Non-pigmented ciliary epithelial cell (primary cell): ENCODE measurements around the gene LRRC10.
"Not testable (repeated sequence)": the region's sequence is repeated elsewhere in the genome, so short reads cannot be mapped to it uniquely, and the experiment has no call there.

Source experiments
- DNase-seq: peaks from one replicate; pipeline ENCODE4 v3.0.0-alpha.2; 2010; ENCODE audit warnings: low read depth

Gene LRRC10

GRCh38 chr12:69619050-69619449 lies 8.3 kb upstream of the LRRC10 start:
- no peak for DNase-seq

DNA sequence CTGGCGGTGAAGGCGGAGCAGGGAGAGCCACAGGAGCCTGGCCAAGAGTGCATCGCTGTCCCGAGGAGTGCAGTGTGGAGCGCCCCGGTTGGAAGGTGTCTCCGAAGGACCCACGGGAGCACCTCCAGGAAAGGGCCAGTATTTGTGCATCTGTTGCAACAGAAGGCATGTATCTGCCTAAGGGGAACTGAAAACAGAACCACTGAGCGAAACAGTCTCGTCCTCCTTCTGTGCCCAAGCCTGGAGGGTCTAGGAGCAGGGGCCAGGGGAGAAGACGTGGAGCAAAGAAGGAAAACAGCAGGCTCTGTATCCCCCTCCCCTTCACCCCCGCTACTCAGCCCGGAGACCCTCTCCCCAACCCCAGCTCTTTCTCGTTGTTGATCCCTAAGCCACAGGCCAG lies 5.3 kb upstream of the LRRC10 start:
- no peak for DNase-seq

GRCh38 chr12:69613351-69613750 lies 2.6 kb upstream of the LRRC10 start:
- DNase-seq: no peak

- DNase-seq: no peak
These were observed 581 bp downstream of the LRRC10 start for GRCh38 chr12:69610126-69610525.

DNA sequence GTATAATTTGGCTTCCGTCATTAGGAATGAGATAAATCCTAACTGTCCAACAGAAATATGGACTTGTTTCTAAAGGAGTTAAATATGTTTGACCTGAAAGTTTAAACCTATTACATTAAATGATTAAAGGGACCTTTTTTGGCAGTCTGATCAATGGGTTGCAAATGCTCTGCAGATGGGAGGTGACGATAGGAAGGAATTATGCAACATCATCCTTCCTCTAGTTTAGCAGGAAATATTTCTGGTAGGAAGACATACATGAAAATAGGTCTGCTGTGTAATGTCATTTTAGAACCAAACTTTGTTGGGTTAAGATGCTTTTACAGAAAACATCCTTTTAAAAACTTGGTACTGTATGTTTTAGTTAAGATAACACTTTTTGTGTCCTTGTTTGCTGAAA lies 2.6 kb downstream of the LRRC10 start:
- DNase-seq: no peak

GRCh38 chr12:69604275-69604674 lies 6.4 kb downstream of the LRRC10 start:
- DNase-seq: not testable (repeated sequence)

- DNase-seq: not testable (repeated sequence)
These were observed 7.2 kb downstream of the LRRC10 start for GRCh38 chr12:69603556-69603955.

DNA sequence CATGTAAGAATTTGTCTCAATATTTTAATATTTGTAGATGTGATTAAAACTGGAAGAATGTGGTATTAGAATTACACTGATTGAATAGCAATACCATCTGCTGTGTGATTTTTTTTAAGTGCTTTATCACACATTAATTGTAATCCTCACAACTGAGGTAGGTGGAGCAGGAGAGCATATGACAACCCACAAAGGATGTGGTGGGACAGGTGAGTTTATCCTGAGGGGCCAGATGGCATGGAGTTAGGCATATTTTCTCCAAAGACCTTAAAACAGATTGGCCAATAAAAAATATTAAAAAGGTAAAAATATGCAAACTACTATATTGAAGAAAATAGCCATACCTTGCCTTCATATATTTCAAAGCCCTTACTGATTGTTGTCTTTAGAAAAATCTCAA lies 7.8 kb downstream of the LRRC10 start:
- DNase-seq: no peak

DNA sequence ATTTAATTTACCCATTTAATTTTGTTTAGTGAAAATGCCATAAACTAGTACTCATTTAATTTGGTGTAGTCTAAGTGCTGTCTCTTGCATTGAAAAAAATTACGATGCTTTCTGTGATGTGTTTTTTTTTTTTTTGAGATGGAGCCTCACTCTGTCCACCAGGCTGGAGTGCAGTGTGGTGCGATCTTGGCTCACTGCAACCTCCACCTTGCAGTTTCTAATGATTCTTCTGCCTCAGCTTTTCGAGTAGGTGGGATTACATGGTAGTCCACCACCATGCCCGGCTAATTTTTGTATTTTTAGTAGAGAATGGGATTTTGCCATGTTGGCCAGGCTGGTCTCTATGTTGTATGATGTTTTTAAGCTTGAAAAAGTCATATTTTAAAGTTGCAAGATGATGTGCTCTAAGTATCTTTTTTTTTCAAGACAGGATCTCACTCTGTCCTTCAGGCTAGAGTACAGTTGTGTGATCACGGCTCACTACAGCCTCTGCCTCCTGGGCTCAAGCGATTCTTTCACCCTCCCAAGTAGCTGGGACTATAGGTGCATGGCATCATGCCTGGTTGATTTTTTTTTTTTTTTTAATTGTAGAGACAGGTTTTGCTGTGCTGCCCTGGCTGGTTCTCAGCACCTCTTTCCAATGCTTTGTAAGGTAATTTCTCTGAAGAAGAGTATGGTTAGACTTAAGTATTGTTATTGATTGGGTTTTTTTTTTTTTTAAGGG lies 8.6 kb downstream of the LRRC10 start:
- DNase-seq: no peak

GRCh38 chr12:69600804-69601203 lies 9.9 kb downstream of the LRRC10 start:
- DNase-seq: no peak

- DNase-seq: no peak
These were observed 12.4 kb downstream of the LRRC10 start for GRCh38 chr12:69598174-69598753.

GRCh38 chr12:69595689-69596088 lies 15.0 kb downstream of the LRRC10 start:
- DNase-seq: no peak

- DNase-seq: no peak
These were observed 21.6 kb downstream of the LRRC10 start for GRCh38 chr12:69589082-69589481.

- DNase-seq: no peak
These were observed 22.2 kb downstream of the LRRC10 start for GRCh38 chr12:69588527-69588926.

DNA sequence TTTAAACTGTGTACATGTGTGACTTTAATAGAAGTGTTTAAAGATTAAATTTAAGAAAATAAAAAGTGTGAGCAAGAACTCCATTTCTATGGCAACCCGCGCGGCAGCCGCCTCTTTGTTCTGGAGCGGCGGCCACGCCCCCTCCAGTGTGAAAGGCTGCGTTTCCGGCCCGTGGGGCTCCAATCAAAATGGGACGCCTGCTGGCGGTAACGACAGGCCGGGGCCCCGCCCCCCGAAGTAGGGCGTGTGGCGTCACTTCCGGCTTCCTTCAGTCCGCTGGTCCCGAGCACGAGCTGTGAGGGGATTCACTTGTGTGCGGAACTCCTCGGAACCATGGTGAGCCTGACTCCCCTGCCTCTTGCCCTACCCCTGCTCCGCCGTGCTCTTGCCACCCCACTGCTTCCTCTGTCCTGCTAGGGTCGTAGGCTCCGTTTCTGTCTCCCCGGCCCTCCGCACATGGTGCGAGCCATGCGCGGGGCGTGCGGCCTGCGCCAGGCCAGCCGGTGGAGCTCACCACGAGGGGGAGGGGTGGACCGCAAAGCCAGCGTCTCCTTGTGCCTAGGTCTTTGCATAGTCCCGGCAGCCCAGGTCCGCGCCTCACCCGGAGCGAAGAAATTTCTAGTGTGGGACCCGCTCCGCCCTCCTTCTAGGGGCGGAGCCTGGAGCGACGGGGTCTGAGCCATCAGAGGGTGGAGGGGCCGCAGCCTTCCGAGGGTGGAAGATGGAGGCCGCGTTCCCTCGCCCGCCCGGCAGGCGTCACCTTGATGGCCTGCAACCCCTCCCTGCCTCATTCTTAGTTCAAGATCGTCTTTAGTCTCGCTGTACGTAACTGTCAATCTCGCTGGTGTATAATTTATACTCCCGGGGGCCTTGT lies 25.3 kb downstream of the LRRC10 start, which contains the start of gene CCT2:
Gene CCT2, plus strand, starts transcription at position 271 of the 874 bp plus-strand sequence. Its CDS starts 63 bp downstream, at position 334.
- DNase-seq: peak; percentile 63

DNA sequence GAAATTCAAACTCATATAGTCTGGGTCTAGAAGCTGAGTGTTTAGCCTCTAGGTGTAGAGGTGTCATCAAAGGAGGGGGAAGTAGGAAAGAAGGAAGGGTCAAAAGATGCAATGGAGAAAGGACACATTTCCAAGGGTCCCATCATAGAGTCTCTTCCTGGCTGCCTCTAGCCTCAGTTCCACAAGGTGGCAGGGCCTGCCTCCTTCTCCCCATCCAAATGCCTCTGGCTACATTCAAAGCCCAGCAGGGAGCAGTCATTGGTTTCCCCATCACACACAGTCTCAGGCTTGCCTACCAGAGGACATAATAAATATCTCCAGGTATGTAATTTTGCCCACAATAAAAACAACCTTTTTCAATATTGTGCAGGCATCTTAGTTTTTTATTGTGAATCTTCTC lies 27.5 kb downstream of the LRRC10 start:
- no peak for DNase-seq

DNA sequence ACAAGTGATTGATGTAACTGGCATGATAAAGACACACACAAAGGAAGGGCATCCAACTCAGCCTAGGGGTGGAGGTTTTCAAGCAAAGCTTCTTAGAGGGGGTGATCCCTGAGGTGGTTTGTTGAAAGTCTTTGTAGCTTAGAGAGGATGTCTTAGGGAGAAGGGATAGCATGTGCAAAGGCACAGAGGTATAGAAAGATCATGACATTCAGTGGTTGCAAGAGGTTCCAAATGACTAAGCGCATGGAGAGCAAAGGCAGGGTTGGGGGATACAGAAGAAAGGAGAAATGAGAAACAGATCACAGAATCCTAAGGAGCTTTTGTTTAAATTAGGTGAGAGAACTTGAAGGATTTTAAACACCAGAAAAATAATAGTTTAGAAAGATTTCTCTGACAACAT lies 30.6 kb downstream of the LRRC10 start:
- DNase-seq: no peak

- DNase-seq: no peak
These were observed 31.7 kb downstream of the LRRC10 start for GRCh38 chr12:69579029-69579428.

DNA sequence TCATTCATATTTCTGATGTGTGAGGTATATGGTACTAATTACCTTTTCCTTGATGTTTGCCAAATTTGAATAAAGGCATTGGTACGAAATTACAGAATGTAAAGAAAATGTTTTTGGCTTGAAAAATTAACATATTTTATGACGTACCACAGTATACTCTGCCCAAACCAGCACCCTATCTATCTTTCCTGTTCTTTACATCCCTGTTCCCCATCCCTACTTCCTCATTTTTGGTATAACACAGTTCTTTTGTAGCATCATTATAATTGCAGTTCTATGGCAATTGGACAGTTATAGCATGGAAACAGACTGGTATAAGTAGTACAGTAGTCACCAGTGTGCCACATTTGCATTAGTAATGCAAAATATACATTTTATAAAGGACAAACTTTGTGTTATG lies 32.4 kb downstream of the LRRC10 start:
- DNase-seq: no peak

- DNase-seq: no peak
These were observed 35.4 kb downstream of the LRRC10 start for GRCh38 chr12:69575346-69575745.

GRCh38 chr12:69570545-69571399 lies 39.9 kb downstream of the LRRC10 start:
- no peak for DNase-seq

DNA sequence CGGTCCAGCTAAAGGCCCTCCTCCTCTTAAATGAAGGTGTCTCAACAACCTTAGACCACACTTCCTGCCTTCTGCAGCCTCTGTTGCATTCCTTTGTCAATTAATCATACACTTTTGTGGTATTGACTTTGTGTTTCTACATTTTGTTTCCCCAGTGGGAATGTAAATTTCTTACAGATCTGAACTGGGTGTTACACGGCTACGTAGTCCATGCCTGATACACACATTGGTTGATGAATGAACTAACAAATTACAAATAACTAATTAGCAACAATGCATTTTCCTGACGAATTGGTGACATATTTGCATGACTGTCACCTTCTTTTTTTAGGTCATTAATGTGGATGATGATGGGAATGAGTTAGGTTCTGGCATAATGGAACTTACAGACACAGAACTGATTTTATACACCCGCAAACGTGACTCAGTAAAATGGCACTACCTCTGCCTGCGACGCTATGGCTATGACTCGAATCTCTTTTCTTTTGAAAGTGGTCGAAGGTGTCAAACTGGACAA lies 40.6 kb downstream of the LRRC10 start:
- DNase-seq: no peak
